CD4-positive, alpha-beta T cell treated with Interferon alpha-2 for 1 hour (primary cell): ENCODE measurements around the gene SRRM5.
"Not testable (repeated sequence)": the region's sequence is repeated elsewhere in the genome, so short reads cannot be mapped to it uniquely, and the experiment has no call there.

Source experiments
- DNase-seq, 2 donors: peaks; one replicate each; pipeline ENCODE4 v3.0.0-alpha.2; 2020 to 2022

Gene SRRM5

GRCh38 chr19:43611788-43612187, at the start of gene SRRM5:
Gene SRRM5, plus strand, starts transcription at chr19:43612088. Its CDS starts 34 bp downstream, at chr19:43612122.
- DNase-seq, result no peak

GRCh38 chr19:43562226-43562697, 49.6 kb upstream of the SRRM5 start:
- no peak for DNase-seq

- peak; percentile 90 to 91 for DNase-seq
Measured at GRCh38 chr19:43562698-43563241, 49.1 kb upstream of the SRRM5 start.

- no peak for DNase-seq
Measured at GRCh38 chr19:43563816-43564457, 48.0 kb upstream of the SRRM5 start.

GRCh38 chr19:43564800-43565199, 47.1 kb upstream of the SRRM5 start:
- DNase-seq, result no peak

- DNase-seq, result no peak
Measured at GRCh38 chr19:43569657-43570056, 42.2 kb upstream of the SRRM5 start.

- DNase-seq, result no peak
Measured at GRCh38 chr19:43570174-43570791, 41.6 kb upstream of the SRRM5 start.

- no peak for DNase-seq
Measured at GRCh38 chr19:43572171-43572588, 39.7 kb upstream of the SRRM5 start.

GRCh38 chr19:43574424-43575155, 37.3 kb upstream of the SRRM5 start:
- no peak for DNase-seq

- peak; percentile 98 to 99 for DNase-seq
Measured at GRCh38 chr19:43575156-43575950, 36.5 kb upstream of the SRRM5 start, which contains the start of the genes PINLYP and XRCC1. Gene PINLYP, plus strand, starts transcription at chr19:43575801. Its CDS starts 1,391 bp downstream, at chr19:43577192. Gene XRCC1, minus strand, starts transcription at chr19:43575527. Its CDS starts 69 bp downstream, at chr19:43575458.

GRCh38 chr19:43575955-43576878, 35.7 kb upstream of the SRRM5 start:
- no peak for DNase-seq

GRCh38 chr19:43578787-43579186, 33.1 kb upstream of the SRRM5 start:
- no peak for DNase-seq

- no peak for DNase-seq
Measured at GRCh38 chr19:43581467-43581866, 30.4 kb upstream of the SRRM5 start.

GRCh38 chr19:43582495-43582894, 29.4 kb upstream of the SRRM5 start:
- no peak for DNase-seq

GRCh38 chr19:43584484-43584883, 27.4 kb upstream of the SRRM5 start:
- no peak for DNase-seq

GRCh38 chr19:43586346-43586745, 25.5 kb upstream of the SRRM5 start:
- no peak for DNase-seq

- DNase-seq, result not testable (repeated sequence)
Measured at GRCh38 chr19:43587029-43587428, 24.9 kb upstream of the SRRM5 start.

- DNase-seq, result no peak
Measured at GRCh38 chr19:43589277-43589676, 22.6 kb upstream of the SRRM5 start.

- DNase-seq, result peak; percentile 22 to 24
Measured at GRCh38 chr19:43589678-43590077, 22.2 kb upstream of the SRRM5 start.

GRCh38 chr19:43591904-43592772, 19.8 kb upstream of the SRRM5 start:
- DNase-seq, result no peak
